Amygdala (tissue), 56 donors: Measurements from ENCODE around the gene CRTAC1.

Experiments
- DNase-seq, 56 donors: peaks; one replicate each; lab custom pipeline; 2025; lab: John Stamatoyannopoulos, UW

CRTAC1 gene

GRCh38 chr10:97879241-97879640 lies 151.2 kb downstream of the CRTAC1 start:
- no peak for DNase-seq

- DNase-seq = no peak
These were observed 154.0 kb downstream of the CRTAC1 start for GRCh38 chr10:97876402-97876801.

GRCh38 chr10:97875391-97875790 lies 155.0 kb downstream of the CRTAC1 start:
- DNase-seq = no peak

- DNase-seq = no peak
These were observed 156.1 kb downstream of the CRTAC1 start for GRCh38 chr10:97874332-97874731.

- no peak for DNase-seq
These were observed 156.9 kb downstream of the CRTAC1 start for GRCh38 chr10:97873569-97873968.

GRCh38 chr10:97870990-97871389 lies 159.4 kb downstream of the CRTAC1 start:
- no peak for DNase-seq

GRCh38 chr10:97869091-97870042 lies 161.1 kb downstream of the CRTAC1 start:
- DNase-seq = peak in 49 of 56 donors; percentile 9 to 86 (median 60)

GRCh38 chr10:97868134-97868685 lies 162.2 kb downstream of the CRTAC1 start:
- no peak for DNase-seq

- no peak for DNase-seq
These were observed 163.1 kb downstream of the CRTAC1 start for GRCh38 chr10:97867220-97867800.

GRCh38 chr10:97866524-97867219 lies 163.7 kb downstream of the CRTAC1 start:
- no peak for DNase-seq

- DNase-seq = no peak
These were observed 164.9 kb downstream of the CRTAC1 start for GRCh38 chr10:97865488-97865887.

GRCh38 chr10:97863808-97864207 lies 166.6 kb downstream of the CRTAC1 start:
- no peak for DNase-seq

- no peak for DNase-seq
These were observed 168.5 kb downstream of the CRTAC1 start for GRCh38 chr10:97861924-97862323.

GRCh38 chr10:97861097-97861750 lies 169.2 kb downstream of the CRTAC1 start:
- peak in 18 of 56 donors; percentile 4 to 55 (median 28) for DNase-seq

- peak in 2 of 56 donors; percentile 5 to 12 for DNase-seq
These were observed 172.4 kb downstream of the CRTAC1 start for GRCh38 chr10:97858001-97858439.

- no peak for DNase-seq
These were observed 175.7 kb downstream of the CRTAC1 start for GRCh38 chr10:97854743-97855142.

GRCh38 chr10:97852840-97853405 lies 177.5 kb downstream of the CRTAC1 start:
- DNase-seq = peak in 10 of 56 donors; percentile 7 to 32 (median 18)

- DNase-seq = no peak
These were observed 178.1 kb downstream of the CRTAC1 start for GRCh38 chr10:97852277-97852676.

GRCh38 chr10:97851341-97852001 lies 178.9 kb downstream of the CRTAC1 start:
- DNase-seq = peak in 35 of 56 donors; percentile 8 to 83 (median 43)
